ENCODE data around the gene PLD6.

PLD6 gene

DNA sequence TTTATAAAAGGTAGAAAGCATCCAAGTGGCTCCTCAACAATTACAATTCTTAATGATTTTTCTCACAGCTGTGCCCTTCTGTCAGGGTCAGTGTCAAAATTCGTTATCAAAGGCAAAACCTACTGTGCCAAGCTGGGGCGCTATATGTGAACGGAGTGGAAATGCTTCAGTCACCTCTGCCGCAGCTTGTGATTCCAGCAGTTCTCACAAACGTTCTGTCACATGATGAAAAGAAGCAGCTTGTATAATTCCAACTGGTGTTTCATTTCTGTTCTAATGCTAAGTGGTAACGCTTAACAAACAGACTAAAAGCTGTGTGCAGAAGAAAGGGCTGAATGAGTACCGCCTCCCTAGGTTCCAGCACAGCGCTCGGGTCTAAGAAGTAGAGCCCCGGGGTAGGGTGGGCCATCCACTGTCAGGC, 14.2 kb downstream of the PLD6 start:
- H3K4me3 ChIP-seq (ENCODE audit: low read length, poor library complexity, severe bottlenecking), result no peak overlapping the region
- no peaks in the 10 kb centered on the region for H3K9me3 ChIP-seq (ENCODE audit: insufficient read depth, low read depth, low read length)
- no peaks in the 10 kb centered on the region for H4K20me1 ChIP-seq (ENCODE audit: insufficient read depth, low read length, poor library complexity, severe bottlenecking)
- peaks cover 5% of the 10 kb centered on the region; the same call in 1 of the 2 replicates for H3K36me3 ChIP-seq (ENCODE audit: insufficient read depth, low read length)
- H3K4me2 ChIP-seq (ENCODE audit: low read depth, low read length, poor library complexity, severe bottlenecking), result no peak overlapping the region
- H3K4me1 ChIP-seq (ENCODE audit: insufficient read depth, low read length, poor library complexity, severe bottlenecking), result peaks cover 3% of the 10 kb centered on the region
- no peak overlapping the region for H3K9ac ChIP-seq (ENCODE audit: low read depth, low read length, poor library complexity, severe bottlenecking)
- H3K79me2 ChIP-seq (ENCODE audit: insufficient read depth, low read length), result no peaks in the 10 kb centered on the region
- H2AFZ ChIP-seq (ENCODE audit: low read length), result no peak overlapping the region
- no peaks in the 10 kb centered on the region for H3K27me3 ChIP-seq (ENCODE audit: insufficient read depth, low read length, poor library complexity, severe bottlenecking)
- no peaks in the 10 kb centered on the region; the same call in 1 of the 2 replicates for H3F3A ChIP-seq (ENCODE audit: low read depth)
- H3K9me2 ChIP-seq (replicated peaks; ENCODE audit: low read depth, low read length), result no peaks in the 10 kb centered on the region
- TF ChIP-seq EZH2phosphoT487 (IDR thresholded peaks at IDR 0.05; ENCODE audit: borderline replicate concordance), result no peak
- TF ChIP-seq, protein P1, sequence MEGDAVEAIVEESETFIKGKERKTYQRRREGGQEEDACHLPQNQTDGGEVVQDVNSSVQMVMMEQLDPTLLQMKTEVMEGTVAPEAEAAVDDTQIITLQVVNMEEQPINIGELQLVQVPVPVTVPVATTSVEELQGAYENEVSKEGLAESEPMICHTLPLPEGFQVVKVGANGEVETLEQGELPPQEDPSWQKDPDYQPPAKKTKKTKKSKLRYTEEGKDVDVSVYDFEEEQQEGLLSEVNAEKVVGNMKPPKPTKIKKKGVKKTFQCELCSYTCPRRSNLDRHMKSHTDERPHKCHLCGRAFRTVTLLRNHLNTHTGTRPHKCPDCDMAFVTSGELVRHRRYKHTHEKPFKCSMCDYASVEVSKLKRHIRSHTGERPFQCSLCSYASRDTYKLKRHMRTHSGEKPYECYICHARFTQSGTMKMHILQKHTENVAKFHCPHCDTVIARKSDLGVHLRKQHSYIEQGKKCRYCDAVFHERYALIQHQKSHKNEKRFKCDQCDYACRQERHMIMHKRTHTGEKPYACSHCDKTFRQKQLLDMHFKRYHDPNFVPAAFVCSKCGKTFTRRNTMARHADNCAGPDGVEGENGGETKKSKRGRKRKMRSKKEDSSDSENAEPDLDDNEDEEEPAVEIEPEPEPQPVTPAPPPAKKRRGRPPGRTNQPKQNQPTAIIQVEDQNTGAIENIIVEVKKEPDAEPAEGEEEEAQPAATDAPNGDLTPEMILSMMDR (conservative IDR thresholded peaks at IDR 0.05; ENCODE audit: low read length), result no peak

DNA sequence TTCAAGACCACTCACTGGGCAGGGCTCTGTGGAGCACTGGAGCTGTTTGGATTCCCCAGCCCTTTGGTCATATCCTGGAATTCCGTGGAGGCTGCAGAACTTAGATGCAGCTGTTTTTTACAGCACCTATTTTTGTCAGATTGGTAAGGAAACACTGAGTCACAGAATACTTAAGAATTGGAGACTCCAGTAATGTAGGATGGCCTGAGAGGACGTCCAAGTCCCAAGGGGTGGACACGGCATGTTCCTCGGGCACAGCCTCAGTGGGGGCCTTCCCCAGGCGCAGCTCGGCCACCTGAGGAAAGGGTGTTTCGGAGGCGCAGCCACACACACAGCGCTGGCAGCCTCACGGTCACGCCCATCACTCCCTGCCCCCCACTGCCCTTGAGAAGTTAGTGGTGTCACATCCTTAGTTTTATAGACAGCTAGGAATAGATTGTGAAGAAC, 14.8 kb downstream of the PLD6 start:
- TF ChIP-seq EZH2phosphoT487 (IDR thresholded peaks at IDR 0.05; ENCODE audit: borderline replicate concordance), result no peak
- TF ChIP-seq, protein P1 (conservative IDR thresholded peaks at IDR 0.05; ENCODE audit: low read length), result no peak
- Histone ChIP-seq H3F3A (ENCODE audit: low read depth) (no peaks in the 10 kb centered on the region; the same call in 1 of the 2 replicates), H2AFZ (ENCODE audit: low read length) (no peak overlapping the region), H3K27me3 (ENCODE audit: insufficient read depth, low read length, poor library complexity, severe bottlenecking) (no peaks in the 10 kb centered on the region), H3K9me2 (replicated peaks; ENCODE audit: low read depth, low read length) (no peaks in the 10 kb centered on the region), H3K4me2 (ENCODE audit: low read depth, low read length, poor library complexity, severe bottlenecking) (no peak overlapping the region), H3K4me1 (ENCODE audit: insufficient read depth, low read length, poor library complexity, severe bottlenecking) (peaks cover 3% of the 10 kb centered on the region), H3K4me3 (ENCODE audit: low read length, poor library complexity, severe bottlenecking) (no peak overlapping the region), H3K79me2 (ENCODE audit: insufficient read depth, low read length) (no peaks in the 10 kb centered on the region), H3K9me3 (ENCODE audit: insufficient read depth, low read depth, low read length) (no peaks in the 10 kb centered on the region), H4K20me1 (ENCODE audit: insufficient read depth, low read length, poor library complexity, severe bottlenecking) (no peaks in the 10 kb centered on the region), H3K36me3 (ENCODE audit: insufficient read depth, low read length) (peaks cover 5% of the 10 kb centered on the region; the same call in 1 of the 2 replicates), H3K9ac (ENCODE audit: low read depth, low read length, poor library complexity, severe bottlenecking) (no peak overlapping the region)

DNA sequence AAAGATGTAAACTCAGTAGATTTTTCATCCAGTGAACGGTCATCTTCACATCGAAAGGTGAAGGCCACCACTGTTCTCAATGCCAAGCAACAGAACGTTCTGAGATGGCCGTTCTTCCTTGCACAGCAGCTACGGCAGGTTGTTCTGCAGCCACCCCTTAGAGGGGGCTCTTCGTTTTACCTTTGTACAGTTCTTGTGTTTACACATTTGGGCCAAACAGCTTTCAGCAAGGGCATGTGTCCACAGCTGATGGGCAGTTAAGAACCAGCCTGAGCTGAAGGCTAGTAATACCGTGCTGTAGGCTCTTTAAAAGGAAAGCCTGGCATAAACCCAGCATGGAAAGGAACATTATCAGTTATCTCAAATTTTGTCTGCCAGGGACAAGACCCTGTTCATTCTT, 15.9 kb downstream of the PLD6 start:
- Histone ChIP-seq H3F3A (ENCODE audit: low read depth) (no peaks in the 10 kb centered on the region; the same call in 1 of the 2 replicates), H3K4me3 (ENCODE audit: low read length, poor library complexity, severe bottlenecking) (no peak overlapping the region), H4K20me1 (ENCODE audit: insufficient read depth, low read length, poor library complexity, severe bottlenecking) (no peaks in the 10 kb centered on the region), H3K9me3 (ENCODE audit: insufficient read depth, low read depth, low read length) (no peaks in the 10 kb centered on the region), H3K4me1 (ENCODE audit: insufficient read depth, low read length, poor library complexity, severe bottlenecking) (peaks cover 7% of the 10 kb centered on the region), H3K9me2 (replicated peaks; ENCODE audit: low read depth, low read length) (no peaks in the 10 kb centered on the region), H3K27me3 (ENCODE audit: insufficient read depth, low read length, poor library complexity, severe bottlenecking) (no peaks in the 10 kb centered on the region), H3K4me2 (ENCODE audit: low read depth, low read length, poor library complexity, severe bottlenecking) (no peak overlapping the region), H3K79me2 (ENCODE audit: insufficient read depth, low read length) (no peaks in the 10 kb centered on the region), H2AFZ (ENCODE audit: low read length) (no peak overlapping the region), H3K9ac (ENCODE audit: low read depth, low read length, poor library complexity, severe bottlenecking) (no peak overlapping the region), H3K36me3 (ENCODE audit: insufficient read depth, low read length) (peaks cover 5% of the 10 kb centered on the region; the same call in 1 of the 2 replicates)
- TF ChIP-seq EZH2phosphoT487 (IDR thresholded peaks at IDR 0.05; ENCODE audit: borderline replicate concordance), result no peak
- TF ChIP-seq, protein P1 (conservative IDR thresholded peaks at IDR 0.05; ENCODE audit: low read length), result peak; percentile 7; the same call in 1 of the 2 replicates

All from Loucy (cell line).